NCI-H2029 (cell line): ENCODE measurements around the gene SPTB.
A peak's percentile ranks its signal among the peaks of the same experiment; 100 is the strongest.

Source experiments
- DNase-seq: peaks from one replicate; lab custom pipeline; 2025; lab: John Stamatoyannopoulos, UW

The SPTB gene

GRCh38 chr14:64748995-64749714, 130.6 kb downstream of the SPTB start:
- DNase-seq = no peak

GRCh38 chr14:64748521-64748920, 131.2 kb downstream of the SPTB start:
- DNase-seq = no peak

GRCh38 chr14:64747327-64747726, 132.4 kb downstream of the SPTB start:
- DNase-seq = no peak

GRCh38 chr14:64746298-64747250, 133.1 kb downstream of the SPTB start:
- DNase-seq = no peak

GRCh38 chr14:64745511-64746091, 134.1 kb downstream of the SPTB start:
- DNase-seq = no peak

- DNase-seq = no peak
Observed at GRCh38 chr14:64743061-64743460, 136.6 kb downstream of the SPTB start.

GRCh38 chr14:64741961-64742360, 137.7 kb downstream of the SPTB start:
- DNase-seq = no peak

GRCh38 chr14:64741200-64741599, 138.5 kb downstream of the SPTB start:
- no peak for DNase-seq

GRCh38 chr14:64738281-64738804, 141.4 kb downstream of the SPTB start:
- no peak for DNase-seq

- DNase-seq = no peak
Observed at GRCh38 chr14:64737391-64738280, 142.1 kb downstream of the SPTB start.

- DNase-seq = peak; percentile 42
Observed at GRCh38 chr14:64736271-64737169, 143.2 kb downstream of the SPTB start.

- peak; percentile 58 for DNase-seq
Observed at GRCh38 chr14:64734990-64735389, 144.7 kb downstream of the SPTB start.

GRCh38 chr14:64733899-64734298, 145.8 kb downstream of the SPTB start:
- DNase-seq = no peak

- no peak for DNase-seq
Observed at GRCh38 chr14:64733321-64733720, 146.4 kb downstream of the SPTB start.

GRCh38 chr14:64732536-64733120, 147.1 kb downstream of the SPTB start:
- DNase-seq = no peak

- no peak for DNase-seq
Observed at GRCh38 chr14:64732066-64732465, 147.6 kb downstream of the SPTB start.

- no peak for DNase-seq
Observed at GRCh38 chr14:64731141-64731581, 148.5 kb downstream of the SPTB start.

GRCh38 chr14:64730681-64731080, 149.0 kb downstream of the SPTB start:
- DNase-seq = no peak

GRCh38 chr14:64730061-64730440, 149.7 kb downstream of the SPTB start:
- DNase-seq = no peak
